GM11168 (cell line): ENCODE results near the gene AGBL4.

Experiments
- in situ Hi-C: fragments of 300-500 bp; cut with MboI; formaldehyde crosslinking; loops from one replicate; pipeline ENCODE4 v1.12.0; 2022; ENCODE audit warnings: low sequenced_read_pairs; ENCODE audit not compliant: unreplicated experiment

The AGBL4 gene

GRCh38 chr1:48588061-48588460, 1435.7 kb downstream of the AGBL4 start:
- in situ Hi-C loops: no loop called here

GRCh38 chr1:48582408-48582807, 1441.3 kb downstream of the AGBL4 start:
- in situ Hi-C loops: no loop called here

GRCh38 chr1:48581270-48581669, 1442.5 kb downstream of the AGBL4 start:
- in situ Hi-C loops: no loop called here

- in situ Hi-C loops: no loop called here
These were observed 1447.2 kb downstream of the AGBL4 start for GRCh38 chr1:48576565-48576964.

GRCh38 chr1:48572646-48573258, 1451.0 kb downstream of the AGBL4 start:
- in situ Hi-C loops: no loop called here

GRCh38 chr1:48572134-48572533, 1451.6 kb downstream of the AGBL4 start:
- in situ Hi-C loops: no loop called here

GRCh38 chr1:48571303-48571987, 1452.3 kb downstream of the AGBL4 start:
- in situ Hi-C loops: no loop called here

GRCh38 chr1:48570568-48570967, 1453.2 kb downstream of the AGBL4 start:
- in situ Hi-C loops: no loop called here

GRCh38 chr1:48568501-48568900, 1455.3 kb downstream of the AGBL4 start:
- in situ Hi-C loops: no loop called here

- in situ Hi-C loops: no loop called here
These were observed 1457.3 kb downstream of the AGBL4 start for GRCh38 chr1:48566492-48566891.

GRCh38 chr1:48563021-48563420, 1460.7 kb downstream of the AGBL4 start:
- in situ Hi-C loops: no loop called here

- in situ Hi-C loops: no loop called here
These were observed 1462.3 kb downstream of the AGBL4 start for GRCh38 chr1:48561444-48561843.

GRCh38 chr1:48560577-48560976, 1463.2 kb downstream of the AGBL4 start:
- in situ Hi-C loops: no loop called here

- in situ Hi-C loops: no loop called here
These were observed 1463.6 kb downstream of the AGBL4 start for GRCh38 chr1:48560116-48560515.

- in situ Hi-C loops: no loop called here
These were observed 1465.4 kb downstream of the AGBL4 start for GRCh38 chr1:48558366-48558765.

- in situ Hi-C loops: no loop called here
These were observed 1467.4 kb downstream of the AGBL4 start for GRCh38 chr1:48556186-48556850.

GRCh38 chr1:48555271-48555670, 1468.5 kb downstream of the AGBL4 start:
- in situ Hi-C loops: no loop called here

GRCh38 chr1:48552903-48553606, 1470.7 kb downstream of the AGBL4 start:
- in situ Hi-C loops: no loop called here

- in situ Hi-C loops: no loop called here
These were observed 1471.3 kb downstream of the AGBL4 start for GRCh38 chr1:48552420-48552819.

GRCh38 chr1:48548985-48549384, 1474.8 kb downstream of the AGBL4 start:
- in situ Hi-C loops: no loop called here
